ENCODE results near the gene HRH3.

The HRH3 gene

GRCh38 chr20:62228982-62229545 is 9.0 kb upstream of the HRH3 start:
- DNase-seq = no peak

GRCh38 chr20:62227977-62228958 is 8.2 kb upstream of the HRH3 start:
- no peak for DNase-seq

GRCh38 chr20:62227591-62227976 is 7.5 kb upstream of the HRH3 start:
- DNase-seq = no peak

- no peak for DNase-seq
Observed at GRCh38 chr20:62226707-62227590, 6.9 kb upstream of the HRH3 start.

- DNase-seq = no peak
Observed at GRCh38 chr20:62225820-62226635, 6.0 kb upstream of the HRH3 start.

GRCh38 chr20:62225026-62225425 is 4.9 kb upstream of the HRH3 start:
- no peak for DNase-seq

GRCh38 chr20:62224113-62224855 is 4.2 kb upstream of the HRH3 start:
- DNase-seq = no peak

GRCh38 chr20:62223571-62223970 is 3.5 kb upstream of the HRH3 start:
- DNase-seq = no peak

GRCh38 chr20:62222972-62223371 is 2.9 kb upstream of the HRH3 start:
- no peak for DNase-seq

- no peak for DNase-seq
Observed at GRCh38 chr20:62222266-62222850, 2.3 kb upstream of the HRH3 start.

GRCh38 chr20:62220666-62221568 is 839 bp upstream of the HRH3 start:
- DNase-seq = no peak

- DNase-seq = no peak
Observed at GRCh38 chr20:62219101-62219991, 732 bp downstream of the HRH3 start.

- no peak for DNase-seq
Observed at GRCh38 chr20:62217913-62218773, 1.9 kb downstream of the HRH3 start.

- no peak for DNase-seq
Observed at GRCh38 chr20:62216636-62217566, 3.2 kb downstream of the HRH3 start.

GRCh38 chr20:62215991-62216635 is 4.0 kb downstream of the HRH3 start:
- no peak for DNase-seq
